ENCODE data around the gene DPEP3.

DPEP3 gene

DNA sequence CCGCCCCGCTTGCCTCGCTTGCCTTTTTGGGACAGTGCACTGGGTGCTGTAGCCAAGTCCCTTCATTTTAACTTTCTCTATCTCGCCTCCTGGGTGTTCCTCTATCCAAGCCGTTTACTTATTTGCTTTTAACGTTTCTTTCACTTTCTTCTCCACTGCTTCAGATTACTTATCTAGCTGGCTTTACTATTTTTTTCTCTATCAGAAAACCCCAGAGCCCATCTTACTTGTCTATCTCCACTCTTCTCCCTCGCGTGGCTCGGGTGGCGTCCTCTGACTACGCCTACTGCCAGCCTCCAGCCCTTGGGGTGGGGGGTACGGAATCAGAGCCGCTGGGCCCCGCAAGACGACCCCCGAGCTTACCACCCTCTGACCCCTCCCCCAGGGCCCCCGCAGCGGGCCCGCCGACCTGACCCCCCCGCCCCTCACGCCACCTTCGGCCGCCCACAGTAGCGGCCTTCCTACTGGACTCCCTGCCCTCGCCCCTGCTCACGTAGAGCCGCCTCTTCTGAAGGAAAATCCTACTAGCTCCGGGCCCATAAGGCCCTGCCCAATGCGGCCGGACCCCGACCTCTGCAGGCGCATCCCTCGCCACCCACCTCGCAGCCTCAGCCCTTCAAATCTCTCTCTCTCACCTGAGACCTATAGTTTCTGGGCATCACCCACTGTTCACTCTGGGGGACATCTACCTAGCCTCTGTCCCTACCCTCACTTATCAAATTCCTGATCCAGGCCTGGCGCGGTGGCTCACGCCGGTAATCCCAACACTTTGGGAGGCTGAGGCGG, 10.9 kb downstream of the DPEP3 start:
- DNase-seq (ENCODE audit: low read depth) = no peak

DNA sequence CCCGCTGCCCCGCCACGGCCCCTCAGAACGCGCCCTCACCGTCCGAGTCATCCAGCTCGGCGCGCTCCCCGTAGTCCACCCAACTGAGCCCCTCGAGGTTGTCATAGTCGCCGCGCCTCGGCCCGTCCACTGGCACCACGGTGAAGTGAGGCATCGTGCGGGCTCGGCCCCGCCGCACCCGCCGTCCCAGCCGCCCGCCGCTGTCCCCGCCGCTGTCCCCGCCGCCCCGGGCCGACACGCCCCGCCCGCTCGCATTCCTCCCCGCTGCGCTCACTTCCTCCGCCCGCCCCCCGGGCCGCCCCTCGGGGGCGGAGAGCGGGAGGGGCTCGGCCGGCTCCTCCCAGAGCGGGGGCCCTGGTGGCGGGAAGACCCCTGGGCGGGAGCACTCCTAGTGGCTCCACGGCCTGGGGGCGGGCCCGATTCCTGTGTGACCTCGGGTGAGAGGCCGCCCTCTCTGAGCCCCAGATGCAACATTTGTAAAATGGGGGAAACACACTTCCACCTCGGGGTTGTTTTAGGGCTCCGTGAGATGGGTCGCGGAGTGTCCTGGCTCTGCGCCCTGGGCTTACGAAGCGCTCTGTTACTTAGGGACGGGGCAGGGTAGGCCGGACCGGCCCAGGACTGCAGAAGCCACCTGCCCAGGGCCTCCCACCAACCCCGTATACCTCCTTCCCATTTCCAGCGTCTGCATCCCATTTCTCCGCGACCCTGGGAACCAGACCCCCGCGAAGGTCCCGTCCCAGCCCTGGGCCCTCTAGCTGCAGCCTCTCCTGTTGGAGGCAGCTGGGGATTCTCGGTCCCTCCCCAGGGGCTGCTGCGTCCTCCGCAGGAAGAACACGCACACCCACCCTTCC, 11.7 kb downstream of the DPEP3 start, which contains the start of gene SLC12A4:
TSS of gene SLC12A4 (minus strand) at position 238 of the 854 bp plus-strand sequence. CDS start at position 154, 84 bp downstream.
- peak; percentile 69 for DNase-seq (ENCODE audit: low read depth)
- peak within 1 kb of the TSS; percentile 72 for H3K4me3 ChIP-seq (replicated peaks; ENCODE audit: low read depth, low read length)
- TF ChIP-seq, protein P1, sequence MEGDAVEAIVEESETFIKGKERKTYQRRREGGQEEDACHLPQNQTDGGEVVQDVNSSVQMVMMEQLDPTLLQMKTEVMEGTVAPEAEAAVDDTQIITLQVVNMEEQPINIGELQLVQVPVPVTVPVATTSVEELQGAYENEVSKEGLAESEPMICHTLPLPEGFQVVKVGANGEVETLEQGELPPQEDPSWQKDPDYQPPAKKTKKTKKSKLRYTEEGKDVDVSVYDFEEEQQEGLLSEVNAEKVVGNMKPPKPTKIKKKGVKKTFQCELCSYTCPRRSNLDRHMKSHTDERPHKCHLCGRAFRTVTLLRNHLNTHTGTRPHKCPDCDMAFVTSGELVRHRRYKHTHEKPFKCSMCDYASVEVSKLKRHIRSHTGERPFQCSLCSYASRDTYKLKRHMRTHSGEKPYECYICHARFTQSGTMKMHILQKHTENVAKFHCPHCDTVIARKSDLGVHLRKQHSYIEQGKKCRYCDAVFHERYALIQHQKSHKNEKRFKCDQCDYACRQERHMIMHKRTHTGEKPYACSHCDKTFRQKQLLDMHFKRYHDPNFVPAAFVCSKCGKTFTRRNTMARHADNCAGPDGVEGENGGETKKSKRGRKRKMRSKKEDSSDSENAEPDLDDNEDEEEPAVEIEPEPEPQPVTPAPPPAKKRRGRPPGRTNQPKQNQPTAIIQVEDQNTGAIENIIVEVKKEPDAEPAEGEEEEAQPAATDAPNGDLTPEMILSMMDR (IDR thresholded peaks at IDR 0.05; ENCODE audit: low read length, missing control alignments) = no peak

More for the DNA sequence above, 10.9 kb downstream of the DPEP3 start:
- TF ChIP-seq, protein P1 (IDR thresholded peaks at IDR 0.05; ENCODE audit: low read length, missing control alignments) = no peak
- H3K4me3 ChIP-seq (replicated peaks; ENCODE audit: low read depth, low read length) = peak overlapping the region; percentile 72

DNA sequence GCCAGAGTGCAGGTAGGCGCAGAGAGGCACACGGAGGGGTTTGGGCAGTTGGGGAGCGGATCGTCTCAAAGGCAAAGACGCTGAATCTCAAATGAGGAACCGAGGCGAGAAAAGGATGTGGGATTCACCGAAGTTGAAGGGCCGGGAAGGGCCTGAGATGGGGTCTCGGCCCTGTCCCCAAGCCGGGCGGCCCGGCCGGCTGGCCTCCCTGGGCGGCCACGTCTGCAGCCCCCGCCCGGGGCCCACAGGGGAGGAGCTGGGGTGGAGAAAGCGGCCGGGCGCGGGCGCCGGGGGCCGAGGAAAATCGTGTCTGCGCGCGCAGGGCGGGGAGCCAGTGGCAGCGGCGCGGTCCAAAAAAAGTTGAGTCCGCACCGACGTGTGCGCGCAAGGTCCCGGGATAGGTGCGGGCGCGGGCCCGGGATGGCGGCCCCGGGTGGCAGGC, 12.3 kb downstream of the DPEP3 start:
- TF ChIP-seq, protein P1 (IDR thresholded peaks at IDR 0.05; ENCODE audit: low read length, missing control alignments) = no peak
- DNase-seq (ENCODE audit: low read depth) = peak; percentile 32
- peak overlapping the region; percentile 72 for H3K4me3 ChIP-seq (replicated peaks; ENCODE audit: low read depth, low read length)

DNA sequence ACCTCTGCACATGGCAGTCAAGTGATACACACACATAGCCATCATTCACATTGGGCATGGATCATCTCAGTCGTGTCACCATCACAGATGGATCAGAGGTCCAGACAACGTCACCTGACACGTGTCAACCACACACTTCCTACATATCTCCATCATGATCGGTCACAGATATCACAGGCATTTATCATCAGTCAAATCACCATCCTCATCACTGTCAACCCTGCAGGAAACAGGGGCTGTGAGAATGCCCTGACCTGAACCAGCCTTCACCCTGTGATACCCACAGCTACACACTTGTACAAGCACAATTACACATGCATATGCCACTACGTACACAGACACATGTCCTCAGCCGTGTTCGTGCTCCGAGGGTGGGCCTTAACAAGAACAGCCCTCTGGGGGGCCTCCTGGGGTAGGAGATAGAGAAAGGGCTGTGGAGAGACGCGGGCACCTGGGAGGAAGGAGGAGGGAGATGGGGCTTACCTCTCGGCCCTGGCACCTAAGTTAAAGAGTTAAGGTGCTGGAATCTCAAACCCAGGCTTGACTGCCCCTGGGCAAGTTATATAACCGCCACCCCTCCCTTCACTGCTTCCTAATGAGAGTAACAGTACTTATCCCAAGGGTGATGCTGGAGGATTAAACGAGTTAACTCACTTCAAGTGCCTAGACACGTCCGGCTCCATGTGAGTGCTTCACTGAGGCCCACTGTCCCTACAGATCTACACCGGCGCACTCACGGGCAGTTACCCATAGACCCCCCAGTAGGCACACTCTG, 12.9 kb downstream of the DPEP3 start:
- no peak for DNase-seq (ENCODE audit: low read depth)

DNA sequence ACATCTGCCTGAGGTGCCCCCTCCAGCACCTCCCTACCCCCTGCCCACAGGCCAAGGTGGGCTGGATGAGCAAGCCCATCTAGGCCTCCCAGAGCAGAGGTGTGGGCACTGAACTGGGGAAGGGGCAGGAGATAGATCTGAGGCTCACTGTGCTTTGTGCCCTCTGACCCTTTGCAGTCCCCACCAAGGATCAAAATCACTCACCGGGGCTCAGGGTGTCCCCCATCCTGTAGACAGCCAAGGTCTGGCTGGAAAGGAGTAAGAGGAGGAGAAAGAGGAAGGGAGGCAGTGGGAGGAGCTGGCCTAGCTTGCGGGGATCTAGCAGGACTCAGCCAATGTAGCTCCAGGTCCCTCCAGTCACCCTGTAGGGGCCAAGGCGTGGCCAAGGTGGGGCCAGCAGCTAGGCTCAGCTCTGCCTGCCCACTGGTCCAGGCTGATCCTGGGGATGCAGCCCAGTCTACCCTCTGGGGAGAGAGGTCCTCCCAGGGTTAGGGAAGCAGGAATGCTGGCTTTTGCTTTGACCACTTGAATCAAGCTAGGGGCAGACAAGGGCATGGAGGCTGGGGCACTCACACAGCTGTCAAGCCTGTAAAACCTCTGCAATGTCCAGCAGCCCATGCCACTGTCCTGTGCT, 13.6 kb downstream of the DPEP3 start:
- TF ChIP-seq, protein P1 (IDR thresholded peaks at IDR 0.05; ENCODE audit: low read length, missing control alignments) = no peak
- DNase-seq (ENCODE audit: low read depth) = peak; percentile 30
- peak overlapping the region; percentile 72 for H3K4me3 ChIP-seq (replicated peaks; ENCODE audit: low read depth, low read length)

More for the DNA sequence above, 12.9 kb downstream of the DPEP3 start:
- TF ChIP-seq, protein P1 (IDR thresholded peaks at IDR 0.05; ENCODE audit: low read length, missing control alignments) = no peak
- peak overlapping the region; percentile 72 for H3K4me3 ChIP-seq (replicated peaks; ENCODE audit: low read depth, low read length)
